Measurements from ENCODE around the gene CUEDC1.

The CUEDC1 gene

GRCh38 chr17:57871863-57872262 is 83.3 kb downstream of the CUEDC1 start:
- no peaks in the 10 kb centered on the region for H3K79me2 ChIP-seq (ENCODE audit: insufficient read depth, low read length)
- peaks cover 4% of the 10 kb centered on the region for H3K27me3 ChIP-seq (ENCODE audit: insufficient read depth, low read length, poor library complexity)
- peaks cover 50% of the 10 kb centered on the region for H3K4me1 ChIP-seq (ENCODE audit: insufficient read depth, low read length)
- H3K9me3 ChIP-seq (ENCODE audit: insufficient read depth, low read length, severe bottlenecking) = no peaks in the 10 kb centered on the region
- no peak overlapping the region for H3K27ac ChIP-seq (ENCODE audit: low read length)
- DNase-seq (no peak), ATAC-seq (ENCODE audit: insufficient read depth, low read depth) (no peak)
- no peaks in the 10 kb centered on the region for H3K36me3 ChIP-seq (ENCODE audit: insufficient read depth, low read length)
- H3K4me3 ChIP-seq (ENCODE audit: low read depth in 1 of 2, low read length in 2 of 2) = no peak overlapping the region
- no peak overlapping the region for H3K4me2 ChIP-seq (ENCODE audit: insufficient read depth, low read length)
- no peaks in the 10 kb centered on the region for H4K20me1 ChIP-seq (ENCODE audit: insufficient read depth, low read length)
- H3K9ac ChIP-seq (ENCODE audit: low read depth, low read length) = no peak overlapping the region
- TF ChIP-seq CTCF (IDR thresholded peaks at IDR 0.05; ENCODE audit: borderline replicate concordance, extremely low read depth, low read length, poor library complexity, severe bottlenecking) (no peak), EZH2 (IDR thresholded peaks at IDR 0.05; ENCODE audit: borderline replicate concordance, low read depth, low read length, severe bottlenecking) (no peak)
- H2AFZ ChIP-seq (ENCODE audit: low read depth, low read length) = no peak overlapping the region

- DNase-seq (no peak), ATAC-seq (ENCODE audit: insufficient read depth, low read depth) (no peak)
- H3K79me2 ChIP-seq (ENCODE audit: insufficient read depth, low read length) = no peaks in the 10 kb centered on the region
- peaks cover 53% of the 10 kb centered on the region for H3K4me1 ChIP-seq (ENCODE audit: insufficient read depth, low read length)
- no peak overlapping the region for H3K9ac ChIP-seq (ENCODE audit: low read depth, low read length)
- H3K36me3 ChIP-seq (ENCODE audit: insufficient read depth, low read length) = no peaks in the 10 kb centered on the region
- TF ChIP-seq CTCF (IDR thresholded peaks at IDR 0.05; ENCODE audit: borderline replicate concordance, extremely low read depth, low read length, poor library complexity, severe bottlenecking) (no peak), EZH2 (IDR thresholded peaks at IDR 0.05; ENCODE audit: borderline replicate concordance, low read depth, low read length, severe bottlenecking) (no peak)
- H3K27ac ChIP-seq (ENCODE audit: low read length) = no peak overlapping the region
- H4K20me1 ChIP-seq (ENCODE audit: insufficient read depth, low read length) = no peaks in the 10 kb centered on the region
- no peaks in the 10 kb centered on the region for H3K9me3 ChIP-seq (ENCODE audit: insufficient read depth, low read length, severe bottlenecking)
- no peak overlapping the region for H2AFZ ChIP-seq (ENCODE audit: low read depth, low read length)
- H3K27me3 ChIP-seq (ENCODE audit: insufficient read depth, low read length, poor library complexity) = peaks cover 3% of the 10 kb centered on the region
- no peak overlapping the region for H3K4me2 ChIP-seq (ENCODE audit: insufficient read depth, low read length)
- no peak overlapping the region for H3K4me3 ChIP-seq (ENCODE audit: low read depth in 1 of 2, low read length in 2 of 2)
These were observed 84.1 kb downstream of the CUEDC1 start for GRCh38 chr17:57871155-57871554.

GRCh38 chr17:57870283-57870635 is 85.0 kb downstream of the CUEDC1 start:
- peaks cover 3% of the 10 kb centered on the region for H3K27me3 ChIP-seq (ENCODE audit: insufficient read depth, low read length, poor library complexity)
- TF ChIP-seq EZH2 (IDR thresholded peaks at IDR 0.05; ENCODE audit: borderline replicate concordance, low read depth, low read length, severe bottlenecking) = no peak
- no peak for TF ChIP-seq CTCF (IDR thresholded peaks at IDR 0.05; ENCODE audit: borderline replicate concordance, extremely low read depth, low read length, poor library complexity, severe bottlenecking)
- peaks cover 47% of the 10 kb centered on the region for H3K4me1 ChIP-seq (ENCODE audit: insufficient read depth, low read length)

More at GRCh38 chr17:57870283-57870635, 85.0 kb downstream of the CUEDC1 start:
- Histone ChIP-seq H3K36me3 (ENCODE audit: insufficient read depth, low read length) (no peaks in the 10 kb centered on the region), H3K27ac (ENCODE audit: low read length) (no peak overlapping the region), H3K9me3 (ENCODE audit: insufficient read depth, low read length, severe bottlenecking) (no peaks in the 10 kb centered on the region), H3K4me3 (ENCODE audit: low read depth in 1 of 2, low read length in 2 of 2) (no peak overlapping the region), H3K4me2 (ENCODE audit: insufficient read depth, low read length) (no peak overlapping the region), H3K9ac (ENCODE audit: low read depth, low read length) (no peak overlapping the region), H4K20me1 (ENCODE audit: insufficient read depth, low read length) (no peaks in the 10 kb centered on the region), H3K79me2 (ENCODE audit: insufficient read depth, low read length) (no peaks in the 10 kb centered on the region), H2AFZ (ENCODE audit: low read depth, low read length) (no peak overlapping the region)
- ATAC-seq (ENCODE audit: insufficient read depth, low read depth) (no peak), DNase-seq (no peak)

Measured in DND-41 (cell line).